HUES48 (cell line): Measurements from ENCODE around the gene SDK2.
"Not testable (repeated sequence)": the region's sequence is repeated elsewhere in the genome, so short reads cannot be mapped to it uniquely, and the experiment has no call there.

ENCODE experiments used
- H3K27ac ChIP-seq: one replicate; pipeline ENCODE4 v1.7.0; 2013; ENCODE audit warnings: low read depth, low read length, inconsistent platforms
- H3K27me3 ChIP-seq: 2 replicates; pipeline ENCODE4 v1.6.1; 2013; ENCODE audit warnings: mild to moderate bottlenecking, low read length; ENCODE audit not compliant: control insufficient read depth, insufficient read depth
- H3K36me3 ChIP-seq: 2 replicates; pipeline ENCODE4 v1.6.1; 2013; ENCODE audit warnings: low read length; ENCODE audit not compliant: control insufficient read depth, insufficient read depth
- H3K4me1 ChIP-seq: 2 replicates; pipeline ENCODE4 v1.6.1; 2013; ENCODE audit warnings: mild to moderate bottlenecking, low read length; ENCODE audit not compliant: control insufficient read depth, insufficient read depth
- H3K4me3 ChIP-seq: 2 replicates; pipeline ENCODE4 v1.5.1; 2013; ENCODE audit warnings: mild to moderate bottlenecking, low read depth, low read length
- H3K9ac ChIP-seq: 2 replicates; pipeline ENCODE4 v1.6.1; 2013; ENCODE audit warnings: mild to moderate bottlenecking, low read depth, low read length, moderate library complexity
- H3K9me3 ChIP-seq: 2 replicates; pipeline ENCODE4 v1.6.1; 2013; ENCODE audit warnings: low read length; ENCODE audit not compliant: control insufficient read depth, insufficient read depth

The SDK2 gene

DNA sequence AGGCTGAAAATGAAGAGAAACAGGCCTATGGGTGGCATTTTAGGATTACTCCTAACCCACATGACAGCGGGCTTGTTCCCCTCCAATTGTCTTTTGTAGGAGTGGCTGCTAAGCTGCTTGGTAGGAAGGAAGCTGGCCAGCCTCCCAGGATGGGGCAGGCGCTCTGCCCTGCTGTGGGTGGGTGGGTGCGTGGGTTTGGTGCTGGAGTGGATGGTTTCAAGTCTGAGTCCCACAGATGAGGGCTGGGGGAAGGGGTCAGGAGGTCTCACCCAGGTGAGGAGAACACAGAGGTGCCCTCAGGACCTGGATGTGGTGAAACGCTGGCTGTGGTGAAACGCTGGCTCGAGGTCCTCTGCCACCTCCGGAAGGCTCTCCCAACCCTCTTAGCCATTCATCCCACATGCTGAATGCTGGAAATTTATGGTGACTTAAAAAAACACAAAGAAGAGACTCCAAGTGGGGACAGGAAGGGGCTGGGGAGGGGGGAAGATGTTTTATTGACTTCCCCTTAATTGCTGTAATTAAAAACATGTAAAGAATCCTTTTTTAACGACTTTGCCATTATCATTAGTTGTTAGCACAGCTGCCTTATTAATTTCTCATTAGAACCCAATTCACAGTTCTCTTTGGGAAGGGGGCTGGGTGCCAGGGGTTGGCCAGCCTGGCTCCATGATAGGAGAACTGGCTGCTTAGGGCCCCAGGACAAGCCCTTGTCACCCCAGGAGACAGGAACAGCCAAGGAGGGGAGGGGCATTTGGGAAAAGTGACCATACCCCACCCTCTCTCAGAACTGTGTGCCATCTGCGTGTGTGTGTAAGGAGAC is 178.9 kb downstream of the SDK2 start:
- no peak overlapping the region for H3K4me3 ChIP-seq
- H3K9ac ChIP-seq, result no peak overlapping the region
- no peak overlapping the region for H3K27ac ChIP-seq
- H3K4me1 ChIP-seq, result 0 out of 2 replicates have a peak, but pooled peaks cover 4% of the 10 kb centered on the region
- H3K36me3 ChIP-seq, result no peaks in the 10 kb centered on the region
- no peaks in the 10 kb centered on the region for H3K9me3 ChIP-seq
- H3K27me3 ChIP-seq, result no peaks in the 10 kb centered on the region

DNA sequence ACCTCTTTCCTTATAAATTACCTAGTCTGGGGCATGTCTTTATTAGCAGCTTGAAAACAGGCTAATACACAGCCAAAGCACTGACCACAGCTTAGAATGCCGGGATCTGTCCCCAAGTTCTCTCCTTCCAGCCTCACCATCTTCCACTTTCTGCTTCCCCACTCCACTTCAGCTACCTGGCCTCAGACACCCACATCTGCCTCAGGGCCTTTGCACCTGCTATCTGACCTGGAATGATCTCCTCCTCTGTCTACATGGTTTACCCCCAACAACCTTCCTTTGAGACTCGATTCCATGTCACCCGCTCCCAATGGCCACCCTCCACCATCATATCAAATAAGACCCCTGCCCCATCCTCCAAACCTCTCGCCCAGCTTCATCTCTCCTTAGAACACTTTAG is 179.8 kb downstream of the SDK2 start:
- Histone ChIP-seq H3K27ac (no peak overlapping the region), H3K27me3 (no peaks in the 10 kb centered on the region)

DNA sequence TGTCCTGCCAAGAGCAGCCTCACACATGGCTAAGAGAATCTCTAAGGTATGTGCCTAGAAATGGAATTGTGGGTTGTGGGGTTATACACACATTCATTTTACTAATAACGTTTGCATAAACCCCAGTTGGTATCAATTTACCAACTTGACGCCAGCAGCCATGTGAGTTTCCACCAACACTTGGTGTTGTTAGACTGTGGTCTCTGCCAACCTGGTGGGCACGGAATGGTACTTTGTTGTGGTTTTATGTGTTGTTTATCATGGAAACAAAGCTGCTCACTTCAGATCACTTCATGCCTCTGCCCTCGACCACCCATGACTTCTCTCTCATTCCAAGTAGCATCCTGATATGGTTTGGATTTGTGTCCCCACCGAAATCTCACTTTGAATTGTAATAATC is 180.4 kb downstream of the SDK2 start:
- Histone ChIP-seq H3K36me3 (no peaks in the 10 kb centered on the region), H3K27me3 (no peaks in the 10 kb centered on the region), H3K9ac (no peak overlapping the region), H3K27ac (no peak overlapping the region), H3K4me3 (no peak overlapping the region), H3K4me1 (0 out of 2 replicates have a peak, but pooled peaks cover 4% of the 10 kb centered on the region), H3K9me3 (no peaks in the 10 kb centered on the region)

More for the DNA sequence above, 179.8 kb downstream of the SDK2 start:
- no peak overlapping the region for H3K9ac ChIP-seq
- no peak overlapping the region for H3K4me3 ChIP-seq
- no peaks in the 10 kb centered on the region for H3K36me3 ChIP-seq
- H3K9me3 ChIP-seq, result no peaks in the 10 kb centered on the region
- H3K4me1 ChIP-seq, result 0 out of 2 replicates have a peak, but pooled peaks cover 4% of the 10 kb centered on the region

DNA sequence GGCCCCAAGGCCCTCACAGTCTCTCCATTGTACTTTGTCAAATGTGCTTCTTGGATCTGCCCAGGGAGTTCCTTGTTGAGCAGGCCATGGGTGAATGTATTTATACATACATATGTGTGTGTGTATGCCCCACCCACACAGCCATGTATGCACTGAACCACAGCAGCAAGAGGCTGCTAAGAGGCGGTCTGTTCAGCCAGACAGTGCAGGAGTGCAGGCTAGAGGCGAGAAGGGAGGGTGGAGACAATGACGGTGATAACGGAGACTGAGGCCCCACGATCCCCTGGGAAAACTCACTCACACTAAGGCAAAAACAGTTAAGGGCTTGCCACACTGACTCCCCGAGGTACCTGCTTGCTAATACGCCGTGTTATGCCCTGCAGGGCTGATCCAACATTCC is 181.4 kb downstream of the SDK2 start:
- no peaks in the 10 kb centered on the region for H3K27me3 ChIP-seq
- no peak overlapping the region for H3K27ac ChIP-seq

DNA sequence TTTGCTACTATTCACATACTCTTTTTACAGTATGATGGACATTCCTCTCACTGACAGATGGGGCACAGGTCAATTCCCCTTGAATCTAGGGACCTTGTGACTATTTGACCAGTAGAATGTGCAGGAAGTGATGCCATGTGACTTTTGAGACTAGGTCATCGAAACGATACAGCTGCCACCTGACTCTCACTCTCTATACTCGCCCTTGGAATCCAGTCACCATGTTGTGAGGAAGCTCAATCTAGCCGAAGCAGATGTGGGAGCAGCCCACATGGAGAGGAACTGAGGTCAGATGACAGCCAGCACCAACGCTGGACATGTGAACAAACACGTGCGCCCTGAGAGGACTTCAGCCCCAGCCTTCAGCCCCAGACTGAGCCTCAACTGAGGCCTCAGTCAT is 184.3 kb downstream of the SDK2 start:
- no peaks in the 10 kb centered on the region for H3K4me1 ChIP-seq
- no peaks in the 10 kb centered on the region for H3K36me3 ChIP-seq
- no peaks in the 10 kb centered on the region for H3K9me3 ChIP-seq
- H3K9ac ChIP-seq, result no peak overlapping the region
- no peaks in the 10 kb centered on the region for H3K27me3 ChIP-seq
- H3K4me3 ChIP-seq, result no peak overlapping the region
- H3K27ac ChIP-seq, result no peak overlapping the region

More for the DNA sequence above, 181.4 kb downstream of the SDK2 start:
- no peaks in the 10 kb centered on the region for H3K9me3 ChIP-seq
- no peak overlapping the region for H3K4me3 ChIP-seq
- no peak overlapping the region for H3K9ac ChIP-seq
- H3K36me3 ChIP-seq, result no peaks in the 10 kb centered on the region
- 0 out of 2 replicates have a peak, but pooled peaks cover 4% of the 10 kb centered on the region for H3K4me1 ChIP-seq

DNA sequence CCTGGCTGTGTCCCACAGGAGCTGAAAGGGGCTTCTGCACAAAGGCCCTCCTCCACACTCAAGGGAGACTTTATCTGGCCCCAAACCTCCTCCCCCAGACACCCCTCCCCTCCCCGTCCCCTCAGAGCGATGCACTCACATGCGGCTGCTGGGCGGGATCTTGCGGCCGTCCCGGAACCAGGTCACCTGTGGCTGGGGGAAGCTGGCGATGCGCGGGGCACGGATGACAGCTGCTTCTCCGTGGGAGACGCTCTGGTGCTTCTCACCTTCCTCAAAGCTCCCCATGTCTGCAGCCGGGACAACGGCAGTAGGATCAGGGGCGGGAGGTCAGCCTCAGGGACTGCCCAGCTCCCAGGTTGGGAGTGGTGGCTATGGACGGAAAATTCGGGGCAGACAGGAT is 188.5 kb downstream of the SDK2 start:
- no peak overlapping the region for H3K27ac ChIP-seq
- no peaks in the 10 kb centered on the region for H3K27me3 ChIP-seq
- H3K4me1 ChIP-seq, result no peaks in the 10 kb centered on the region
- H3K4me3 ChIP-seq, result no peak overlapping the region
- no peak overlapping the region for H3K9ac ChIP-seq
- H3K36me3 ChIP-seq, result no peaks in the 10 kb centered on the region
- H3K9me3 ChIP-seq, result no peaks in the 10 kb centered on the region

DNA sequence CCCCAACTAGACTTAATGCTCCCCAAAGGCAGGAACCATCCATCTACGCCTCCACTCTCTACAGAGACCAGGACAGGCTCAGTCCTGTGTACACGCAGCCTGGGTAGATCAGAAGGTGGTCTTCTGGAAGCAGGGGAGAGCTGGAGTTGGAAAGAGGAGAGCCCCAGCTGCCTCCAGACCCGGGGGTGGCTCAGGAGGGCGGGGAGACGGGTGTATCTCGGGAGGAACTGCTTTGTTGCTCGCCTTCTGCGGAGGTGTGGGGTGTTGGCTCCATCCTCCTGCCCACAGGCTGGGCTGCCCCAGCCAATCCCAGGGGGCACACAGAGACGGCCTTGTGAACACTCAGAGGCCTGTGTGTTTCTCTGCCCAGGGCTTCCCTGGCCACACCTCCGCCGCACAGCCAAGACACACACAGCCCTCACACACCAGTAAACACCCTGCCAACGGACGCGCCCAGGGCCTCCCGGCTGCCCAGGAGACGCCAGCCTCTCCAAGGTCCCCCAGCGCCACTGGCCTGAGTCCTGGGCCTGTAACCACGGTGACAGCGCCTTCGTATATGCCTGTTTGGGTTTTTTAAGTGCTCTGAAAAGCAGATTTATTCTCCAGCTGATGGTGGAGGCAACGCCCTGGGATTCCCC is 189.1 kb downstream of the SDK2 start:
- Histone ChIP-seq H3K9ac (no peak overlapping the region), H3K27ac (no peak overlapping the region), H3K9me3 (no peaks in the 10 kb centered on the region), H3K36me3 (no peaks in the 10 kb centered on the region), H3K27me3 (no peaks in the 10 kb centered on the region), H3K4me3 (no peak overlapping the region), H3K4me1 (no peaks in the 10 kb centered on the region)

DNA sequence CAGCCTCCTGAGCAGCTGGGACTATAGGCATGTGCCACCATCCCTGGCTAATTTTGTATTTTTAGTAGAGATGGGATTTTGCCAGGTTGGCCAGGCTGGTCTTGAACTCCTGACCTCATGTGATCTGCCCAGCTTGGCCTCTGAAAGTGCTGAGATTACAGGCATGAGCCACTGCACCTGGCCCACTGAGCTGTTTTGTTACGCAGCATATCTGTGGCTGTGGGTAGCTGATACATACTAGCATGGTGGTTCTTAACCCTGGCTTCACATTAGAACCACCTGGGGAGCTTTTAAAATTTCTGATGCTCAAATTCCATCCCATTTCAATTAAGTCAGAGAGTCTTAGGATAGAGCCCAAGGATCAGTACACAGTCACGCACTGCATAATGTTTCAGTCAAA is 190.8 kb downstream of the SDK2 start:
- not testable (repeated sequence) for H3K9me3 ChIP-seq, H3K27ac ChIP-seq, H3K4me1 ChIP-seq, H3K4me3 ChIP-seq, H3K36me3 ChIP-seq, H3K27me3 ChIP-seq, H3K9ac ChIP-seq

DNA sequence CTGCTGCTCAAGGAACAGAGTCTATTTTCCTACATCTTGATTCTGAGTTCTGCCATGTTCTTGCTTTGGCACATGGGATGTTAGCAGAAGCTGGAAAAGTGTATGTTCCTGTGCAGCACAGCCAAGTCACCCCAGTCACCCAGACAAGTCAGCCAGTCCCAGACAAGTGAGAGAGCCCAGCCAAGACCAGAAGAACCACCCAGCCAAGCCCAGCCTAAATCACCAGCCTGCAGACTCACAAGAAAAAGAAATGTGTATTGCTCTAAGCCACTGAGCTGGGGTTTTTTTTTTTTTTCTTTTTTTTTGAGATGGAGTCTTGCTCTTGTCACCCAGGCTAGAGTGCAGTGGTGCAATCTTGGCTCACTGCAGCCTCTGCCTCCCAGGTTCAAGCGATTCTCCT is 191.2 kb downstream of the SDK2 start:
- Histone ChIP-seq H3K9me3 (no peaks in the 10 kb centered on the region), H3K27ac (no peak overlapping the region)

DNA sequence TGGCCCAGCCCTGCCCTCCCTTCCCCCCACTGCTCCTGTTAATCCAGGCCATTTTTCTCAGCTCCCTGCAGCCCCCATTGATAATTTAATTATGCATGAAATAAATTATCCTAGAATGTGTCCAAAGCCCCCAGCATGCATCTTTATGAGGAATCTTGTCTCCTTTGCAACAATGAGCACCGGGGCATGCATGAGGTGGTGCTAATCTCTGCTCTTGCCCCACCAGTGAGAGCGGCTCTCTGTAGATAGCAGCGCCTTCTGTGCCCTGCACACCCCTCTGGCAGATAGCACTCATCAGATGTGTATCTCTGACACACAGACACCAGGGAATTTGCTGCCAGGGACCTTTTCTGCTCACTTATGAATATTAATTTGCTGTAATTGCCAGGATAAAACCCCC is 192.2 kb downstream of the SDK2 start:
- H3K27me3 ChIP-seq, result no peaks in the 10 kb centered on the region
- no peak overlapping the region for H3K9ac ChIP-seq
- H3K27ac ChIP-seq, result no peak overlapping the region
- H3K9me3 ChIP-seq, result no peaks in the 10 kb centered on the region
- no peaks in the 10 kb centered on the region for H3K36me3 ChIP-seq
- H3K4me1 ChIP-seq, result no peaks in the 10 kb centered on the region
- no peak overlapping the region for H3K4me3 ChIP-seq

More for the DNA sequence above, 191.2 kb downstream of the SDK2 start:
- no peak overlapping the region for H3K9ac ChIP-seq
- H3K4me1 ChIP-seq, result no peaks in the 10 kb centered on the region
- H3K4me3 ChIP-seq, result no peak overlapping the region
- H3K27me3 ChIP-seq, result no peaks in the 10 kb centered on the region
- no peaks in the 10 kb centered on the region for H3K36me3 ChIP-seq

DNA sequence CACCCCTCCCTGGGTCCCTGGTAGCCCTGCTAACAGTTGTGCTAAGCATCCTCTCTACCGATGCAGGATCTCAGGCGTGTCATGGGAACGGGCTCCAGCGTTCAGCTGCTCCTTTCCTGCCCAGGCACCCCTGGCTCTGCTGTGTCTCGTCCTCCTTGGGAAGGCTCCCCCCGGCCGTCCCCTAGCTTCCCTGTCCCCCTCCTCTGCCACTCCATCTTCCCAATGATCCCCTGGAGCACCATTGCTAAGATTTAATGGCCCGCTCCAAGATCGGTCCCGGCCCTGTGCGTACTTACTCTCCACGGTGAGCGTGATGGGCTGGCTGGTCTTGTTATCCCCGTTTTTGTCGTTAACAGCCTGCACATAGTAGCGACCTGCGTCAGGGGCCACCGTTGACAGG is 196.9 kb downstream of the SDK2 start:
- Histone ChIP-seq H3K36me3 (no peaks in the 10 kb centered on the region), H3K9me3 (no peaks in the 10 kb centered on the region), H3K9ac (no peak overlapping the region), H3K27me3 (no peaks in the 10 kb centered on the region), H3K4me1 (no peaks in the 10 kb centered on the region), H3K4me3 (no peak overlapping the region), H3K27ac (no peak overlapping the region)
